WTC11 (cell line): ENCODE data around the gene KAT6B.

Source experiments
- CREB1 ChIP-seq: sonication (generic); formaldehyde crosslinking; IDR thresholded peaks from 2 replicates; pipeline ENCODE4 v1.8.0; 2023; ENCODE audit warnings: mild to moderate bottlenecking, missing genetic modification reagents
- CREM ChIP-seq: sonication (generic); formaldehyde crosslinking; IDR thresholded peaks from 2 replicates; pipeline ENCODE4 v1.8.1; 2022; ENCODE audit warnings: mild to moderate bottlenecking, missing genetic modification reagents, moderate library complexity
- ETV6 ChIP-seq: sonication (generic); formaldehyde crosslinking; IDR thresholded peaks from 2 replicates; pipeline ENCODE4 v1.8.1; 2022; ENCODE audit warnings: mild to moderate bottlenecking, missing genetic modification reagents
- FOXK1 ChIP-seq: sonication (generic); formaldehyde crosslinking; IDR thresholded peaks from 2 replicates; pipeline ENCODE4 v1.8.0; 2022; ENCODE audit warnings: mild to moderate bottlenecking, moderate library complexity, missing genetic modification reagents
- FOXP1 ChIP-seq: sonication (generic); formaldehyde crosslinking; IDR thresholded peaks from 2 replicates; pipeline ENCODE4 v1.8.0; 2022; ENCODE audit warnings: missing genetic modification reagents, mild to moderate bottlenecking, moderate library complexity, borderline replicate concordance
- IRF2 ChIP-seq: sonication (generic); formaldehyde crosslinking; IDR thresholded peaks from 2 replicates; pipeline ENCODE4 v1.8.0; 2022; ENCODE audit warnings: low read depth, missing genetic modification reagents, borderline replicate concordance
- NR2C2 ChIP-seq: sonication (generic); formaldehyde crosslinking; IDR thresholded peaks from 2 replicates; pipeline ENCODE4 v1.8.0; 2022; ENCODE audit warnings: mild to moderate bottlenecking, missing genetic modification reagents
- SMAD3 ChIP-seq: sonication (generic); formaldehyde crosslinking; IDR thresholded peaks from 2 replicates; pipeline ENCODE4 v1.8.0; 2022; ENCODE audit warnings: missing genetic modification reagents, mild to moderate bottlenecking, borderline replicate concordance
- SP1 ChIP-seq: sonication (generic); formaldehyde crosslinking; conservative IDR thresholded peaks from 2 replicates; pipeline ENCODE4 v1.8.1; 2022; ENCODE audit warnings: missing genetic modification reagents
- TEAD4 ChIP-seq: sonication (generic); formaldehyde crosslinking; IDR thresholded peaks from 2 replicates; pipeline ENCODE4 v1.8.0; 2022; ENCODE audit warnings: mild to moderate bottlenecking, missing genetic modification reagents
- ZNF121 ChIP-seq: sonication (generic); formaldehyde crosslinking; IDR thresholded peaks from 2 replicates; pipeline ENCODE4 v1.8.0; 2023; ENCODE audit warnings: missing genetic modification reagents
- TF ChIP-seq, protein P1 (sequence below): fragments of 200-600 bp; IDR thresholded peaks from 2 replicates; pipeline ENCODE4 v1.8.0; 2022; ENCODE audit warnings: antibody characterized with exemption
- TF ChIP-seq, protein P2 (sequence below): sonication (generic); formaldehyde crosslinking; IDR thresholded peaks from 2 replicates; pipeline ENCODE4 v1.8.0; 2022; ENCODE audit warnings: mild to moderate bottlenecking, missing genetic modification reagents
- TF ChIP-seq, protein P3 (sequence below): sonication (generic); formaldehyde crosslinking; IDR thresholded peaks from 2 replicates; pipeline ENCODE4 v1.8.1; 2023; ENCODE audit warnings: mild to moderate bottlenecking, moderate library complexity, missing genetic modification reagents

DNA sequence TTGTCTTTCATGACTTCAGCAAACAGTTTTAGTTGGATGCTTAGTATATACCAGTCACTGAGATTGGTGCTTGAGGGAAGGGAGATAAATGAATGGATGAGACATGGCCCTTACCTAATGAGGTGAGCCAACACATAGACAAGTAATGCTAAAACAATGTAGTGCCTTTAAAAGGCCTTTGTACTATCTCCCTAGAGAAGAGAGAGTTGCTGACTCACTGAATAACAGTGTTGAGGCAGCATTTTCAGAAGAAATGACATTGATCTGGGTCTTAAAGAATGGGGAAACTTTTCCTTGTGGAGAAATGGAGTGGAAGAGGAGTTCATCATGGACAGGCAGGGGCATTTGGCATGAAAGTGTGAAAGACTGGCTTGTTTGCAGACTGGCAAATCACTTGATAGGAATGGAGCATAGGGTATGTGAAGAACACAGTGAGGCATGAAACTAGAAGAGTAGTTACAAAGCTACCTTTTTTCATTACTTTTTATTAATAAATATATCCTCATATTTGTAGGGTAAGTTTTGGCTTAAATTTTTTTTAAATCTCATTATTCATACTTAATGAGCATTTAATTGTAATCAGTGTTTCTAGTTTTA is 91.2 kb downstream of the KAT6B start:
- TF ChIP-seq, protein P1, sequence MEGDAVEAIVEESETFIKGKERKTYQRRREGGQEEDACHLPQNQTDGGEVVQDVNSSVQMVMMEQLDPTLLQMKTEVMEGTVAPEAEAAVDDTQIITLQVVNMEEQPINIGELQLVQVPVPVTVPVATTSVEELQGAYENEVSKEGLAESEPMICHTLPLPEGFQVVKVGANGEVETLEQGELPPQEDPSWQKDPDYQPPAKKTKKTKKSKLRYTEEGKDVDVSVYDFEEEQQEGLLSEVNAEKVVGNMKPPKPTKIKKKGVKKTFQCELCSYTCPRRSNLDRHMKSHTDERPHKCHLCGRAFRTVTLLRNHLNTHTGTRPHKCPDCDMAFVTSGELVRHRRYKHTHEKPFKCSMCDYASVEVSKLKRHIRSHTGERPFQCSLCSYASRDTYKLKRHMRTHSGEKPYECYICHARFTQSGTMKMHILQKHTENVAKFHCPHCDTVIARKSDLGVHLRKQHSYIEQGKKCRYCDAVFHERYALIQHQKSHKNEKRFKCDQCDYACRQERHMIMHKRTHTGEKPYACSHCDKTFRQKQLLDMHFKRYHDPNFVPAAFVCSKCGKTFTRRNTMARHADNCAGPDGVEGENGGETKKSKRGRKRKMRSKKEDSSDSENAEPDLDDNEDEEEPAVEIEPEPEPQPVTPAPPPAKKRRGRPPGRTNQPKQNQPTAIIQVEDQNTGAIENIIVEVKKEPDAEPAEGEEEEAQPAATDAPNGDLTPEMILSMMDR = no peak
- TF ChIP-seq IRF2 (no peak), CREB1 (CRISPR knock-in tag) (no peak), ZNF121 (CRISPR knock-in tag) (no peak), CREM (CRISPR knock-in tag) (no peak), FOXK1 (no peak), SMAD3 (CRISPR knock-in tag) (no peak), ETV6 (CRISPR knock-in tag) (no peak), SP1 (CRISPR knock-in tag) (no peak), FOXP1 (CRISPR knock-in tag) (no peak), NR2C2 (CRISPR knock-in tag) (no peak), TEAD4 (no peak)
- TF ChIP-seq, protein P2, sequence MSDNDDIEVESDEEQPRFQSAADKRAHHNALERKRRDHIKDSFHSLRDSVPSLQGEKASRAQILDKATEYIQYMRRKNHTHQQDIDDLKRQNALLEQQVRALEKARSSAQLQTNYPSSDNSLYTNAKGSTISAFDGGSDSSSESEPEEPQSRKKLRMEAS (CRISPR knock-in tag) = no peak
- TF ChIP-seq, protein P3, sequence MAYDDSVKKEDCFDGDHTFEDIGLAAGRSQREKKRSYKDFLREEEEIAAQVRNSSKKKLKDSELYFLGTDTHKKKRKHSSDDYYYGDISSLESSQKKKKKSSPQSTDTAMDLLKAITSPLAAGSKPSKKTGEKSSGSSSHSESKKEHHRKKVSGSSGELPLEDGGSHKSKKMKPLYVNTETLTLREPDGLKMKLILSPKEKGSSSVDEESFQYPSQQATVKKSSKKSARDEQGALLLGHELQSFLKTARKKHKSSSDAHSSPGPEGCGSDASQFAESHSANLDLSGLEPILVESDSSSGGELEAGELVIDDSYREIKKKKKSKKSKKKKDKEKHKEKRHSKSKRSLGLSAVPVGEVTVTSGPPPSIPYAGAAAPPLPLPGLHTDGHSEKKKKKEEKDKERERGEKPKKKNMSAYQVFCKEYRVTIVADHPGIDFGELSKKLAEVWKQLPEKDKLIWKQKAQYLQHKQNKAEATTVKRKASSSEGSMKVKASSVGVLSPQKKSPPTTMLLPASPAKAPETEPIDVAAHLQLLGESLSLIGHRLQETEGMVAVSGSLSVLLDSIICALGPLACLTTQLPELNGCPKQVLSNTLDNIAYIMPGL = no peak
